Fibroblast of skin of abdomen (primary cell): ENCODE results near the gene LPAR2.
"Not testable (repeated sequence)": the region's sequence is repeated elsewhere in the genome, so short reads cannot be mapped to it uniquely, and the experiment has no call there.

Experiments used
- DNase-seq: peaks from one replicate; pipeline ENCODE4 v3.0.0-alpha.2; 2013

Gene LPAR2

GRCh38 chr19:19630426-19630825 is 2.4 kb upstream of the LPAR2 start:
- DNase-seq = no peak

GRCh38 chr19:19630062-19630414 is 2.0 kb upstream of the LPAR2 start:
- no peak for DNase-seq

- peak; percentile 62 for DNase-seq
Observed at GRCh38 chr19:19628501-19629134, 598 bp upstream of the LPAR2 start.

GRCh38 chr19:19626516-19627472 is 1.2 kb downstream of the LPAR2 start:
- no peak for DNase-seq

GRCh38 chr19:19624032-19624570 is 3.9 kb downstream of the LPAR2 start:
- no peak for DNase-seq

GRCh38 chr19:19623383-19623782 is 4.6 kb downstream of the LPAR2 start:
- DNase-seq = no peak

GRCh38 chr19:19619849-19620210 is 8.2 kb downstream of the LPAR2 start:
- DNase-seq = no peak

- DNase-seq = no peak
Observed at GRCh38 chr19:19619181-19619848, 8.7 kb downstream of the LPAR2 start.

- peak; percentile 93 for DNase-seq
Observed at GRCh38 chr19:19618219-19619051, 9.6 kb downstream of the LPAR2 start, which contains the start of gene PBX4. TSS of gene PBX4 (minus strand) at chr19:19618687. CDS start at chr19:19618629, 58 bp downstream.

- DNase-seq = peak; percentile 31
Observed at GRCh38 chr19:19615086-19615485, 12.9 kb downstream of the LPAR2 start.

- no peak for DNase-seq
Observed at GRCh38 chr19:19613506-19613905, 14.5 kb downstream of the LPAR2 start.

GRCh38 chr19:19610376-19611202 is 17.4 kb downstream of the LPAR2 start:
- no peak for DNase-seq

GRCh38 chr19:19606686-19607085 is 21.3 kb downstream of the LPAR2 start:
- not testable (repeated sequence) for DNase-seq

- DNase-seq = no peak
Observed at GRCh38 chr19:19606021-19606420, 22.0 kb downstream of the LPAR2 start.

GRCh38 chr19:19602713-19603324 is 25.2 kb downstream of the LPAR2 start:
- no peak for DNase-seq

GRCh38 chr19:19602136-19602712 is 25.8 kb downstream of the LPAR2 start:
- DNase-seq = no peak

- DNase-seq = no peak
Observed at GRCh38 chr19:19600793-19601330, 27.2 kb downstream of the LPAR2 start.

- not testable (repeated sequence) for DNase-seq
Observed at GRCh38 chr19:19598728-19599451, 29.1 kb downstream of the LPAR2 start.

- DNase-seq = no peak
Observed at GRCh38 chr19:19597809-19598306, 30.2 kb downstream of the LPAR2 start.
